ENCODE data around the gene MAT2A.

The MAT2A gene

GRCh38 chr2:85538507-85539360 lies at the start of gene MAT2A:
Gene MAT2A, plus strand, starts transcription at chr2:85539168. Its CDS starts 120 bp downstream, at chr2:85539288.
- DNase-seq = peak; percentile 92

- DNase-seq = no peak
Measured at GRCh38 chr2:85490861-85491755, 47.9 kb upstream of the MAT2A start.

- DNase-seq = no peak
Measured at GRCh38 chr2:85496436-85496835, 42.5 kb upstream of the MAT2A start.

- no peak for DNase-seq
Measured at GRCh38 chr2:85497944-85498630, 40.9 kb upstream of the MAT2A start.

- no peak for DNase-seq
Measured at GRCh38 chr2:85501248-85501647, 37.7 kb upstream of the MAT2A start.

GRCh38 chr2:85502720-85503119 lies 36.2 kb upstream of the MAT2A start:
- DNase-seq = no peak

GRCh38 chr2:85503168-85503850 lies 35.7 kb upstream of the MAT2A start:
- DNase-seq = peak; percentile 27

GRCh38 chr2:85503851-85504777 lies 34.9 kb upstream of the MAT2A start:
- peak; percentile 60 for DNase-seq

GRCh38 chr2:85504778-85505261 lies 34.1 kb upstream of the MAT2A start:
- peak; percentile 87 for DNase-seq

- DNase-seq = no peak
Measured at GRCh38 chr2:85505551-85506238, 33.3 kb upstream of the MAT2A start.

- DNase-seq = no peak
Measured at GRCh38 chr2:85506768-85507181, 32.2 kb upstream of the MAT2A start.

- DNase-seq = peak; percentile 2
Measured at GRCh38 chr2:85511008-85511811, 27.8 kb upstream of the MAT2A start.

- no peak for DNase-seq
Measured at GRCh38 chr2:85514323-85514722, 24.6 kb upstream of the MAT2A start.

GRCh38 chr2:85516653-85517389 lies 22.1 kb upstream of the MAT2A start:
- DNase-seq = no peak

- DNase-seq = no peak
Measured at GRCh38 chr2:85522090-85522647, 16.8 kb upstream of the MAT2A start.

- no peak for DNase-seq
Measured at GRCh38 chr2:85523062-85523902, 15.7 kb upstream of the MAT2A start.

GRCh38 chr2:85523903-85524335 lies 15.0 kb upstream of the MAT2A start:
- no peak for DNase-seq

Data from T1000 (cell line).